Caki2 (cell line): ENCODE results near the gene KDR. TPM values are rescaled to one million over a fixed set of nuclear protein-coding genes. Genes with fewer than 3 reads are reported as not detected.

Experiments
- DNase-seq: peaks from one replicate; pipeline ENCODE4 v3.0.0-alpha.2; 2015; ENCODE audit warnings: low read depth
- in situ Hi-C: cut with HindIII; loops from 2 replicates; pipeline ENCODE4 v1.10.0; 2016; ENCODE audit warnings: low sequenced_read_pairs, low pct_unique_long_range_greater_than_20kb, mixed read lengths
- total RNA-seq: library from RNA; depleted of rRNA; stranded (reverse); fragments of >200 nt; shearing (Covaris generic); gene quantifications from 2 replicates; pipeline ENCODE4 v1.2.3, GENCODE V29; 2014; ENCODE audit warnings: low replicate concordance

KDR gene
- total RNA-seq, 1 experiment from 2014 or later: not detected

- in situ Hi-C loops: no loop called here
- DNase-seq: no peak
Observed at GRCh38 chr4:55087009-55087912, 38.1 kb downstream of the KDR start.

- DNase-seq: no peak
- in situ Hi-C loops: no loop called here
Observed at GRCh38 chr4:55086578-55086977, 38.8 kb downstream of the KDR start.

GRCh38 chr4:55083735-55084134 lies 41.7 kb downstream of the KDR start:
- DNase-seq: no peak
- in situ Hi-C loops: no loop called here

- in situ Hi-C loops: no loop called here
- DNase-seq: no peak
Observed at GRCh38 chr4:55082756-55083155, 42.6 kb downstream of the KDR start.

GRCh38 chr4:55080174-55080865 lies 45.1 kb downstream of the KDR start:
- in situ Hi-C loops: no loop called here
- no peak for DNase-seq

- no peak for DNase-seq
- in situ Hi-C loops: no loop called here
Observed at GRCh38 chr4:55079451-55080173, 45.8 kb downstream of the KDR start.

- in situ Hi-C loops: no loop called here
- DNase-seq: no peak
Observed at GRCh38 chr4:55078987-55079386, 46.4 kb downstream of the KDR start.

GRCh38 chr4:55077577-55077976 lies 47.8 kb downstream of the KDR start:
- no peak for DNase-seq
- in situ Hi-C loops: no loop called here

GRCh38 chr4:55075823-55076716 lies 49.3 kb downstream of the KDR start:
- in situ Hi-C loops: no loop called here
- no peak for DNase-seq

GRCh38 chr4:55075376-55075775 lies 50.0 kb downstream of the KDR start:
- no peak for DNase-seq
- in situ Hi-C loops: no loop called here

- in situ Hi-C loops: no loop called here
- DNase-seq: no peak
Observed at GRCh38 chr4:55074386-55074785, 51.0 kb downstream of the KDR start.

GRCh38 chr4:55071951-55072350 lies 53.4 kb downstream of the KDR start:
- in situ Hi-C loops: no loop called here
- DNase-seq: no peak

GRCh38 chr4:55069248-55069647 lies 56.1 kb downstream of the KDR start:
- no peak for DNase-seq
- in situ Hi-C loops: no loop called here

GRCh38 chr4:55068522-55068921 lies 56.9 kb downstream of the KDR start:
- in situ Hi-C loops: no loop called here
- no peak for DNase-seq

- in situ Hi-C loops: no loop called here
- no peak for DNase-seq
Observed at GRCh38 chr4:55066018-55066417, 59.4 kb downstream of the KDR start.

- DNase-seq: no peak
- in situ Hi-C loops: no loop called here
Observed at GRCh38 chr4:55055529-55055928, 69.9 kb downstream of the KDR start.

GRCh38 chr4:55051532-55051931 lies 73.9 kb downstream of the KDR start:
- in situ Hi-C loops: no loop called here
- DNase-seq: no peak

- no peak for DNase-seq
- in situ Hi-C loops: no loop called here
Observed at GRCh38 chr4:55050418-55050950, 74.9 kb downstream of the KDR start.
